Testis (tissue), 3 donors: ENCODE results near the gene C4orf50. TPM values are rescaled to one million over a fixed set of nuclear protein-coding genes. Genes with fewer than 3 reads are reported as not detected.

Experiments
- DNase-seq: peaks from one replicate; pipeline ENCODE4 v3.0.0-alpha.2; 2019
- H3K27ac ChIP-seq, 2 donors: fragments of 200-600 bp; sonication (generic); one replicate each; pipeline ENCODE4 v1.5.1; 2019
- H3K27me3 ChIP-seq: fragments of 200-600 bp; sonication (generic); one replicate; pipeline ENCODE4 v1.5.1; 2019
- H3K36me3 ChIP-seq: fragments of 200-600 bp; sonication (generic); one replicate; pipeline ENCODE4 v1.5.1; 2017; ENCODE audit warnings: low read depth; ENCODE audit errors: missing control alignments
- H3K4me1 ChIP-seq: fragments of 200-600 bp; sonication (generic); one replicate; pipeline ENCODE4 v1.5.1; 2019
- H3K4me3 ChIP-seq, 2 donors: fragments of 200-600 bp; sonication (generic); one replicate each; pipeline ENCODE4 v1.5.1; 2017 to 2019
- H3K9me3 ChIP-seq: fragments of 200-600 bp; sonication (generic); one replicate; pipeline ENCODE4 v1.5.1; 2017
- CTCF ChIP-seq, 3 experiments: fragments of 450-650 bp in 2 of 3; fragments of 200-600 bp in 1 of 3; sonication (generic) in 1 of 3; IDR thresholded peaks; one replicate each; pipeline ENCODE4 v1.5.1; 2016 to 2019; ENCODE audit warnings: antibody characterized with exemption in 3 of 3, mild to moderate bottlenecking in 2 of 3, moderate library complexity in 1 of 3
- POLR2A ChIP-seq: fragments of 450-650 bp; IDR thresholded peaks from one replicate; pipeline ENCODE4 v1.6.1; 2017; ENCODE audit warnings: antibody characterized with exemption, mild to moderate bottlenecking, moderate library complexity
- WGBS, 2 donors: methylation state at CpG; one replicate each; pipeline ENCODE4 v1.1.5; 2018; 5-methylcytosine and 5-hydroxymethylcytosine counted together
- intact Hi-C: fragments of 100-400 bp; cut with DNase I; formaldehyde crosslinking; loops from one replicate; pipeline ENCODE4 v1.15.1; 2023; ENCODE audit warnings: low total_unique reads
- polyA plus RNA-seq: library from polyadenylated mRNA; stranded (reverse); fragments of 350-450 nt; fragmentation: Illumina TruSeq; extraction: RNeasy Lipid Tissue Mini Kit (QIAGEN cat#74804); gene quantifications from one replicate; pipeline ENCODE4 v1.2.3, GENCODE V29; 2014; ENCODE audit warnings: low read depth, low replicate concordance; ENCODE audit not compliant: insufficient read depth
- total RNA-seq, 2 donors: library from RNA; depleted of rRNA; stranded (reverse); fragments of >200 nt; gene quantifications; one replicate each; pipeline ENCODE4 v1.2.3, GENCODE V29; 2016

C4orf50 gene
- total and polyA plus RNA-seq, 3 donors from 2014 or later, result 1.1 to 2.7 (median 1.8) TPM

GRCh38 chr4:5889002-5889696, 129.1 kb downstream of the C4orf50 start:
- Histone ChIP-seq H3K4me3 (no peak overlapping the region), H3K27me3 (no peaks in the 10 kb centered on the region), H3K4me1 (peaks cover 11% of the 10 kb centered on the region), H3K36me3 (no peaks in the 10 kb centered on the region), H3K27ac (no peak overlapping the region), H3K9me3 (no peaks in the 10 kb centered on the region)
- no peak for DNase-seq
- intact Hi-C loops, result no loop called here
- 15 to 17% methylated on average over 6 to 8 of the region's 8 CpGs for WGBS, 2 donors
- no peak for TF ChIP-seq CTCF (IDR thresholded peaks at IDR 0.05)
- no peak for TF ChIP-seq POLR2A

GRCh38 chr4:5888222-5889001, 129.8 kb downstream of the C4orf50 start:
- 2% methylated on average over 24 to 37 of the region's 81 CpGs for WGBS, 2 donors
- Histone ChIP-seq H3K4me1 (peaks cover 11% of the 10 kb centered on the region), H3K9me3 (no peaks in the 10 kb centered on the region), H3K4me3 (peak overlapping the region; percentile 30 to 42), H3K36me3 (no peaks in the 10 kb centered on the region), H3K27me3 (no peaks in the 10 kb centered on the region), H3K27ac (no peak overlapping the region)
- TF ChIP-seq CTCF (IDR thresholded peaks at IDR 0.05) (no peak), POLR2A (no peak)
- intact Hi-C loops, result no loop called here
- no peak for DNase-seq

- Histone ChIP-seq H3K4me1 (peaks cover 11% of the 10 kb centered on the region), H3K4me3 (peak overlapping the region; percentile 30 to 42), H3K27me3 (no peaks in the 10 kb centered on the region), H3K36me3 (no peaks in the 10 kb centered on the region), H3K9me3 (no peaks in the 10 kb centered on the region), H3K27ac (no peak overlapping the region)
- intact Hi-C loops, result no loop called here
- TF ChIP-seq CTCF (IDR thresholded peaks at IDR 0.05), result no peak
- TF ChIP-seq POLR2A, result no peak
- no peak for DNase-seq
- WGBS, 2 donors, result 1 to 2% methylated on average over 10 to 51 of the region's 70 CpGs
Observed at GRCh38 chr4:5887361-5888221, 130.6 kb downstream of the C4orf50 start.

- 37 to 40% methylated on average over 1 to 8 of the region's 8 CpGs for WGBS, 2 donors
- Histone ChIP-seq H3K4me1 (peaks cover 11% of the 10 kb centered on the region), H3K27me3 (no peaks in the 10 kb centered on the region), H3K9me3 (no peaks in the 10 kb centered on the region), H3K27ac (no peak overlapping the region), H3K4me3 (peak overlapping the region in 1 of 2 donors; percentile 30), H3K36me3 (no peaks in the 10 kb centered on the region)
- DNase-seq, result no peak
- TF ChIP-seq CTCF (IDR thresholded peaks at IDR 0.05) (no peak), POLR2A (no peak)
- intact Hi-C loops, result no loop called here
Observed at GRCh38 chr4:5887011-5887360, 131.2 kb downstream of the C4orf50 start.
